T47D (cell line): ENCODE measurements around the gene SMIM38.

ENCODE experiments used
- DNase-seq, 2 experiments: peaks; one replicate each; pipeline versions ENCODE4 v3.0.0 to v3.0.0-alpha.2; 2011 to 2012; ENCODE audit warnings: low read depth in 1 of 2, low spot score in 1 of 2
- JUND ChIP-seq: IDR thresholded peaks from 2 replicates; pipeline ENCODE4 v1.6.1; 2012; ENCODE audit warnings: low read depth
- in situ Hi-C: cut with HindIII; loops from 2 replicates; pipeline ENCODE4 v1.10.0; 2016; ENCODE audit warnings: low sequenced_read_pairs, low pct_unique_long_range_greater_than_20kb

SMIM38 gene

GRCh38 chr11:69171476-69172240 lies 15.9 kb downstream of the SMIM38 start:
- TF ChIP-seq JUND: no peak
- in situ Hi-C loops: no loop called here

GRCh38 chr11:69172674-69173073 lies 16.9 kb downstream of the SMIM38 start:
- no peak for TF ChIP-seq JUND
- in situ Hi-C loops: no loop called here
- peak in 1 of 2 experiments; percentile 62 for DNase-seq

More at GRCh38 chr11:69171476-69172240, 15.9 kb downstream of the SMIM38 start:
- no peak for DNase-seq

GRCh38 chr11:69173331-69173730 lies 17.6 kb downstream of the SMIM38 start:
- in situ Hi-C loops: no loop called here
- no peak for TF ChIP-seq JUND
- DNase-seq: no peak

GRCh38 chr11:69173925-69174581 lies 18.3 kb downstream of the SMIM38 start:
- no peak for TF ChIP-seq JUND
- in situ Hi-C loops: no loop called here
- no peak for DNase-seq

- in situ Hi-C loops: no loop called here
- DNase-seq: peak in 1 of 2 experiments; percentile 52
- TF ChIP-seq JUND: no peak
These were observed 19.1 kb downstream of the SMIM38 start for GRCh38 chr11:69174841-69175240.

- no peak for DNase-seq
- in situ Hi-C loops: no loop called here
- no peak for TF ChIP-seq JUND
These were observed 23.2 kb downstream of the SMIM38 start for GRCh38 chr11:69178819-69179482.

GRCh38 chr11:69180226-69180625 lies 24.5 kb downstream of the SMIM38 start:
- in situ Hi-C loops: no loop called here
- DNase-seq: no peak
- no peak for TF ChIP-seq JUND

- no peak for DNase-seq
- in situ Hi-C loops: no loop called here
- no peak for TF ChIP-seq JUND
These were observed 25.0 kb downstream of the SMIM38 start for GRCh38 chr11:69180726-69181125.

- DNase-seq: no peak
- no peak for TF ChIP-seq JUND
- in situ Hi-C loops: no loop called here
These were observed 27.9 kb downstream of the SMIM38 start for GRCh38 chr11:69183613-69184012.

GRCh38 chr11:69186316-69187260 lies 30.9 kb downstream of the SMIM38 start:
- no peak for TF ChIP-seq JUND
- in situ Hi-C loops: no loop called here
- no peak for DNase-seq

GRCh38 chr11:69187540-69188065 lies 31.9 kb downstream of the SMIM38 start:
- in situ Hi-C loops: no loop called here
- DNase-seq: no peak
- no peak for TF ChIP-seq JUND

- in situ Hi-C loops: no loop called here
- no peak for TF ChIP-seq JUND
These were observed 33.3 kb downstream of the SMIM38 start for GRCh38 chr11:69189059-69189458.

More at GRCh38 chr11:69189059-69189458, 33.3 kb downstream of the SMIM38 start:
- no peak for DNase-seq
